Stomach (tissue), 9 donors: Measurements from ENCODE around the gene IL9R. TPM values are rescaled to one million over a fixed set of nuclear protein-coding genes. Genes with fewer than 3 reads are reported as not detected.

Experiments
- DNase-seq, 2 donors: peaks; one replicate each; pipeline versions ENCODE4 v3.0.0 to v3.0.0-alpha.2; 2013 to 2019
- H3K27ac ChIP-seq, 5 donors: fragments of 200-600 bp in 4 of 5; sonication (generic) in 4 of 5; one replicate each; pipeline ENCODE4 v1.5.1; 2013 to 2019; ENCODE audit warnings: mild to moderate bottlenecking in 1 of 5, moderate library complexity in 1 of 5
- H3K27me3 ChIP-seq, 3 donors: fragments of 200-600 bp; sonication (generic); one replicate each; pipeline ENCODE4 v1.5.1; 2017 to 2019; ENCODE audit warnings: mixed run types in 1 of 3
- H3K36me3 ChIP-seq, 4 donors: fragments of 200-600 bp; sonication (generic); 1 replicate in 3 of 4; 2 replicates in 1 of 4; pipeline ENCODE4 v1.5.1; 2016 to 2019
- H3K4me1 ChIP-seq, 4 donors: fragments of 200-600 bp; sonication (generic); one replicate each; pipeline ENCODE4 v1.5.1; 2016 to 2019
- H3K4me3 ChIP-seq, 4 donors: fragments of 200-600 bp; sonication (generic) in 3 of 4; one replicate each; pipeline ENCODE4 v1.5.1; 2016 to 2019; ENCODE audit warnings: mild to moderate bottlenecking in 1 of 4
- H3K9me3 ChIP-seq, 4 donors: fragments of 200-600 bp; sonication (generic); one replicate each; pipeline ENCODE4 v1.5.1; 2016 to 2019
- CTCF ChIP-seq, 7 experiments: fragments of 450-650 bp in 4 of 7; fragments of 200-600 bp in 3 of 7; sonication (generic) in 3 of 7; IDR thresholded peaks; one replicate each; pipeline ENCODE4 v1.5.1; 2016 to 2019; ENCODE audit warnings: antibody characterized with exemption in 7 of 7, control low read depth in 2 of 7, mild to moderate bottlenecking in 1 of 7
- EP300 ChIP-seq: sonication (generic); formaldehyde crosslinking; IDR thresholded peaks from one replicate; pipeline ENCODE4 v1.6.1; 2017; ENCODE audit warnings: antibody characterized with exemption
- POLR2A ChIP-seq, 4 donors: fragments of 450-650 bp; IDR thresholded peaks; one replicate each; pipeline ENCODE4 v1.6.1; 2016; ENCODE audit warnings: antibody characterized with exemption in 4 of 4, control low read depth in 2 of 4, mild to moderate bottlenecking in 1 of 4, moderate library complexity in 1 of 4
- POLR2AphosphoS5 ChIP-seq, 3 donors: sonication (generic); formaldehyde crosslinking; IDR thresholded peaks; one replicate each; pipeline ENCODE4 v1.6.1; 2016; ENCODE audit warnings: antibody characterized with exemption in 3 of 3
- WGBS, 5 donors: extraction: QIAGEN DNeasy Blood & Tissue Kit in 3 of 5; methylation state at CpG; one replicate each; pipeline versions ENCODE4 v1.1.5 to v1.1.7; 2013 to 2018; 5-methylcytosine and 5-hydroxymethylcytosine counted together
- intact Hi-C: fragments of 100-400 bp; cut with DNase I; formaldehyde crosslinking; loops from one replicate; pipeline ENCODE4 v1.15.1; 2023; ENCODE audit warnings: low total_unique reads
- polyA plus RNA-seq, 3 donors: library from polyadenylated mRNA; stranded (reverse); fragments of 200-250 nt; gene quantifications; one replicate each; pipeline ENCODE4 v1.2.3, GENCODE V29; 2013
- total RNA-seq, 5 donors: library from RNA; depleted of rRNA; stranded (reverse); fragments of >200 nt; gene quantifications; one replicate each; pipeline versions ENCODE4 v1.1.0 to v1.2.3, GENCODE V29; 2014 to 2016
- donor health status: healthy with polysubstance abuse.
- donor health status: Bipolar disorder and iron deficiency.
- donor health status: healthy.

Gene IL9R
- total and polyA plus RNA-seq, 8 donors = 0.25 to 9.8 (median 0.52) TPM; not detected in 2

- Histone ChIP-seq H3K4me3 (no peak overlapping the region), H3K27ac (no peak overlapping the region), H3K4me1 (no peaks in the 10 kb centered on the region), H3K9me3 (no peaks in the 10 kb centered on the region), H3K36me3 (no peaks in the 10 kb centered on the region), H3K27me3 (no peaks in the 10 kb centered on the region)
- TF ChIP-seq CTCF (IDR thresholded peaks at IDR 0.05) (no peak), POLR2A (IDR thresholded peaks at IDR 0.05) (no peak), EP300 (no peak), POLR2AphosphoS5 (IDR thresholded peaks at IDR 0.05) (no peak)
- 61 to 77% (median 71%) methylated on average over 8 to 12 of the region's 12 CpGs for WGBS, 5 donors
- intact Hi-C loops = no loop called here
- DNase-seq = no peak
These were observed 3.6 kb downstream of the IL9R start for GRCh38 chrX:156001001-156001666.

- DNase-seq = no peak
These were observed 4.1 kb downstream of the IL9R start for GRCh38 chrX:156001667-156002021.

GRCh38 chrX:156002507-156002906 is 5.0 kb downstream of the IL9R start:
- intact Hi-C loops = no loop called here
- H3K27me3 ChIP-seq = no peaks in the 10 kb centered on the region
- WGBS, 5 donors = 68 to 82% (median 75%) methylated on average over 2 to 3 of the region's 3 CpGs
- DNase-seq = no peak
- no peak overlapping the region for H3K4me3 ChIP-seq
- no peaks in the 10 kb centered on the region for H3K9me3 ChIP-seq
- TF ChIP-seq POLR2A (IDR thresholded peaks at IDR 0.05) (no peak), EP300 (no peak), POLR2AphosphoS5 (IDR thresholded peaks at IDR 0.05) (no peak), CTCF (IDR thresholded peaks at IDR 0.05) (no peak)
- no peaks in the 10 kb centered on the region for H3K4me1 ChIP-seq
- H3K36me3 ChIP-seq = no peaks in the 10 kb centered on the region
- no peak overlapping the region for H3K27ac ChIP-seq

More at GRCh38 chrX:156001667-156002021, 4.1 kb downstream of the IL9R start:
- WGBS, 5 donors = 40 to 73% (median 60%) methylated on average over 5 to 6 of the region's 6 CpGs
- Histone ChIP-seq H3K27ac (no peak overlapping the region), H3K9me3 (no peaks in the 10 kb centered on the region), H3K4me3 (no peak overlapping the region), H3K27me3 (no peaks in the 10 kb centered on the region), H3K36me3 (no peaks in the 10 kb centered on the region), H3K4me1 (no peaks in the 10 kb centered on the region)
- TF ChIP-seq CTCF (IDR thresholded peaks at IDR 0.05) (no peak), POLR2AphosphoS5 (IDR thresholded peaks at IDR 0.05) (no peak), EP300 (no peak), POLR2A (IDR thresholded peaks at IDR 0.05) (no peak)
- intact Hi-C loops = no loop called here

- Histone ChIP-seq H3K4me1 (no peaks in the 10 kb centered on the region), H3K4me3 (no peak overlapping the region), H3K36me3 (no peaks in the 10 kb centered on the region), H3K9me3 (no peaks in the 10 kb centered on the region), H3K27me3 (no peaks in the 10 kb centered on the region), H3K27ac (no peak overlapping the region)
- no peak for DNase-seq
- 77 to 84% (median 79%) methylated on average over 12 to 14 of the region's 14 CpGs for WGBS, 5 donors
- intact Hi-C loops = no loop called here
- TF ChIP-seq EP300 (no peak), POLR2A (IDR thresholded peaks at IDR 0.05) (no peak), CTCF (IDR thresholded peaks at IDR 0.05) (no peak), POLR2AphosphoS5 (IDR thresholded peaks at IDR 0.05) (no peak)
These were observed 6.1 kb downstream of the IL9R start for GRCh38 chrX:156003486-156004185.
